GM12878 (cell line): ENCODE measurements around the gene MAPK8. TPM values are rescaled to one million over a fixed set of nuclear protein-coding genes. Genes with fewer than 3 reads are reported as not detected.

Experiments used
- CHD1 ChIP-seq: IDR thresholded peaks from 2 replicates; pipeline ENCODE4 v1.6.1; 2012; ENCODE audit warnings: low read depth, low read length, improper control_type of control experiment
- EP300 ChIP-seq, 2 experiments: fragments of 150-350 bp in 1 of 2; IDR thresholded peaks; 2 replicates each; pipeline ENCODE4 v1.6.1; 2011 to 2012; ENCODE audit warnings: low read depth in 2 of 2, low read length in 2 of 2, borderline replicate concordance in 1 of 2, improper control_type of control experiment in 1 of 2, inconsistent platforms in 1 of 2; ENCODE audit not compliant: control insufficient read depth in 1 of 2
- IKZF1 ChIP-seq: fragments of 450-650 bp; conservative IDR thresholded peaks from 2 replicates; pipeline ENCODE4 v1.6.1; 2017; ENCODE audit warnings: antibody characterized with exemption, mild to moderate bottlenecking
- PKNOX1 ChIP-seq: fragments of 450-650 bp; IDR thresholded peaks from 2 replicates; pipeline ENCODE4 v1.6.1; 2016; ENCODE audit warnings: mild to moderate bottlenecking
- POLR2A ChIP-seq: IDR thresholded peaks from 2 replicates; pipeline ENCODE4 v1.6.1; 2011; ENCODE audit warnings: low read depth, mild to moderate bottlenecking, low read length
- POLR2AphosphoS5 ChIP-seq: IDR thresholded peaks from 2 replicates; pipeline ENCODE4 v1.6.1; 2011; ENCODE audit warnings: mild to moderate bottlenecking, low read length, inconsistent platforms
- SP1 ChIP-seq: IDR thresholded peaks from one replicate; pipeline ENCODE4 v1.6.1; 2011; ENCODE audit warnings: low read depth, low read length
- ZBTB4 ChIP-seq: fragments of 450-650 bp; formaldehyde crosslinking; IDR thresholded peaks from 2 replicates; pipeline ENCODE4 v1.4.0; 2022; ENCODE audit warnings: mild to moderate bottlenecking, moderate library complexity
- polyA plus RNA-seq, 11 experiments: library from polyadenylated mRNA; depleted of rRNA in 4 of 11; unstranded in 6 of 11; stranded (reverse) in 5 of 11; fragments of >200 nt; fragmentation: Nextera tagmentation in 4 of 11; fragmentation: Illumina TruSeq in 1 of 11; extraction: Ambion mirVana in 4 of 11; extraction: Trizol in 1 of 11; gene quantifications; 1 replicate in 1 of 11; 2 replicates in 10 of 11; pipeline versions ENCODE4 v1.2.1 to v1.2.3, GENCODE V29; 2011 to 2016; ENCODE audit warnings: inconsistent platforms in 2 of 11, missing spikeins in 2 of 11, low read depth in 1 of 11
- total RNA-seq, 4 experiments: library from RNA; depleted of rRNA in 3 of 4; stranded (reverse); fragments of >200 nt in 3 of 4; fragmentation: Illumina TruSeq in 1 of 4; extraction: Trizol in 1 of 4; gene quantifications; 2 replicates each; pipeline versions ENCODE4 v1.2.1 to v1.2.3, GENCODE V29; 2013 to 2021

The MAPK8 gene
- total and polyA plus RNA-seq, 10 of the 15 experiments (the other 5 are each of a cell fraction or from before 2014, with no cell fraction given): 3.9 to 102 (median 40.0) TPM

GRCh38 chr10:48461623-48462481 lies 155.4 kb downstream of the MAPK8 start (continued):
- no peak for TF ChIP-seq ZBTB4 (CRISPR knock-in tag)
- no peak for TF ChIP-seq IKZF1
- TF ChIP-seq CHD1: no peak
- TF ChIP-seq POLR2A: no peak
- TF ChIP-seq POLR2AphosphoS5: no peak
- TF ChIP-seq SP1: no peak
- TF ChIP-seq PKNOX1: no peak
- TF ChIP-seq EP300 (IDR thresholded peaks at IDR 0.05; ENCODE audit: borderline replicate concordance in 1 of 2, control insufficient read depth in 1 of 2, low read depth in 2 of 2, low read length in 2 of 2): no peak
